Ovary (tissue), 9 donors: Measurements from ENCODE around the gene PDCD7. TPM values are rescaled to one million over a fixed set of nuclear protein-coding genes. Genes with fewer than 3 reads are reported as not detected.

Source experiments
- DNase-seq, 5 donors: peaks; one replicate each; pipeline ENCODE4 v3.0.0-alpha.2; 2019 to 2020
- H3K27ac ChIP-seq, 2 donors: fragments of 200-600 bp; one replicate each; pipeline versions ENCODE4 v1.5.1 to v1.8.0; 2019 to 2022
- H3K27me3 ChIP-seq: fragments of 200-600 bp; one replicate; pipeline ENCODE4 v1.8.0; 2022
- H3K36me3 ChIP-seq: fragments of 200-600 bp; sonication (generic); one replicate; pipeline ENCODE4 v1.5.1; 2019
- H3K4me1 ChIP-seq: one replicate; pipeline ENCODE4 v1.8.1; 2013; ENCODE audit warnings: mild to moderate bottlenecking, moderate library complexity; ENCODE audit not compliant: insufficient read depth
- H3K4me3 ChIP-seq: fragments of 200-600 bp; sonication (generic); one replicate; pipeline ENCODE4 v1.5.1; 2017
- H3K9me3 ChIP-seq, 2 donors: fragments of 200-600 bp in 1 of 2; sonication (generic) in 1 of 2; one replicate each; pipeline versions ENCODE4 v1.5.1 to v1.8.1; 2013 to 2019; ENCODE audit warnings: mild to moderate bottlenecking in 1 of 2, moderate library complexity in 1 of 2
- EP300 ChIP-seq: sonication (generic); formaldehyde crosslinking; IDR thresholded peaks from one replicate; pipeline ENCODE4 v1.6.1; 2017; ENCODE audit warnings: antibody characterized with exemption
- POLR2A ChIP-seq: fragments of 450-650 bp; IDR thresholded peaks from one replicate; pipeline ENCODE4 v1.6.1; 2017; ENCODE audit warnings: antibody characterized with exemption, mild to moderate bottlenecking, moderate library complexity
- WGBS, 3 donors: extraction: QIAGEN DNeasy Blood & Tissue Kit in 1 of 3; methylation state at CpG; one replicate each; pipeline versions ENCODE4 v1.1.5 to v1.1.7; 2013 to 2017; 5-methylcytosine and 5-hydroxymethylcytosine counted together
- intact Hi-C, 4 donors: fragments of 100-400 bp; cut with DNase I; formaldehyde crosslinking; loops; one replicate each; pipeline versions ENCODE4 v1.11.0 to v1.15.1; 2022 to 2023
- polyA plus RNA-seq, 2 donors: library from polyadenylated mRNA; stranded (reverse); fragments of 200-250 nt in 1 of 2; fragments of 350-450 nt in 1 of 2; fragmentation: Illumina TruSeq in 1 of 2; extraction: RNeasy Lipid Tissue Mini Kit (QIAGEN cat#74804) in 1 of 2; gene quantifications; one replicate each; pipeline ENCODE4 v1.2.3, GENCODE V29; 2013 to 2014
- total RNA-seq, 7 donors: library from RNA; depleted of rRNA in 2 of 7; stranded (reverse); fragments of >200 nt in 2 of 7; fragmentation: NEBNext Ultra II Directional in 3 of 7; extraction: Animal tissue kit (Norgen Biotek cat#: 25700) in 3 of 7; gene quantifications; one replicate each; pipeline versions ENCODE4 v1.1.0 to v1.2.4, GENCODE V29; 2016 to 2023
- TF ChIP-seq, protein P1 (sequence below), 3 donors: fragments of 450-650 bp in 2 of 3; fragments of 200-600 bp in 1 of 3; IDR thresholded peaks; one replicate each; pipeline versions ENCODE4 v1.5.1 to v1.8.0; 2016 to 2022; ENCODE audit warnings: antibody characterized with exemption in 3 of 3, mild to moderate bottlenecking in 1 of 3
- donor health status: DM: no; HTN: no; CAD: no; lungs with moderate emphysema.
- donor health status: DM: no; HTN: no; CAD: no.
- donor health status: Bipolar disorder and iron deficiency.
- donor health status: DM: yes; HTN: yes; CAD: no.
- donor health status: DM: no; HTN: no; CAD: no.
- donor health status: DM: yes; HTN: yes; CAD: no.

PDCD7 gene
- total and polyA plus RNA-seq, 9 donors = 16.4 to 41.1 (median 29.8) TPM

GRCh38 chr15:65115086-65115485, 18.5 kb downstream of the PDCD7 start, which contains the start of gene UBAP1L:
UBAP1L (minus strand) TSS chr15:65115200; CDS start chr15:65106215, 8,985 bp downstream.
- H3K9me3 ChIP-seq = no peaks in the 10 kb centered on the region
- WGBS, 3 donors = 51 to 74% (median 57%) methylated on average over 2 of the region's 2 CpGs
- no peaks in the 10 kb centered on the region for H3K27me3 ChIP-seq
- peaks cover 2% of the 10 kb centered on the region for H3K4me1 ChIP-seq
- H3K27ac ChIP-seq = no peak within 1 kb of the TSS
- no peak within 1 kb of the TSS for H3K4me3 ChIP-seq
- no peaks in the 10 kb centered on the region for H3K36me3 ChIP-seq
- no peak for DNase-seq
- no peak for TF ChIP-seq POLR2A
- no peak for TF ChIP-seq EP300
- TF ChIP-seq, protein P1, sequence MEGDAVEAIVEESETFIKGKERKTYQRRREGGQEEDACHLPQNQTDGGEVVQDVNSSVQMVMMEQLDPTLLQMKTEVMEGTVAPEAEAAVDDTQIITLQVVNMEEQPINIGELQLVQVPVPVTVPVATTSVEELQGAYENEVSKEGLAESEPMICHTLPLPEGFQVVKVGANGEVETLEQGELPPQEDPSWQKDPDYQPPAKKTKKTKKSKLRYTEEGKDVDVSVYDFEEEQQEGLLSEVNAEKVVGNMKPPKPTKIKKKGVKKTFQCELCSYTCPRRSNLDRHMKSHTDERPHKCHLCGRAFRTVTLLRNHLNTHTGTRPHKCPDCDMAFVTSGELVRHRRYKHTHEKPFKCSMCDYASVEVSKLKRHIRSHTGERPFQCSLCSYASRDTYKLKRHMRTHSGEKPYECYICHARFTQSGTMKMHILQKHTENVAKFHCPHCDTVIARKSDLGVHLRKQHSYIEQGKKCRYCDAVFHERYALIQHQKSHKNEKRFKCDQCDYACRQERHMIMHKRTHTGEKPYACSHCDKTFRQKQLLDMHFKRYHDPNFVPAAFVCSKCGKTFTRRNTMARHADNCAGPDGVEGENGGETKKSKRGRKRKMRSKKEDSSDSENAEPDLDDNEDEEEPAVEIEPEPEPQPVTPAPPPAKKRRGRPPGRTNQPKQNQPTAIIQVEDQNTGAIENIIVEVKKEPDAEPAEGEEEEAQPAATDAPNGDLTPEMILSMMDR (IDR thresholded peaks at IDR 0.05) = no peak
- intact Hi-C loops = no loop called here

- TF ChIP-seq, protein P1 (IDR thresholded peaks at IDR 0.05) = no peak
- TF ChIP-seq EP300 (no peak), POLR2A (no peak)
- intact Hi-C loops = no loop called here
- Histone ChIP-seq H3K9me3 (no peaks in the 10 kb centered on the region), H3K36me3 (no peaks in the 10 kb centered on the region), H3K27me3 (no peaks in the 10 kb centered on the region), H3K4me3 (no peak overlapping the region), H3K4me1 (peaks cover 2% of the 10 kb centered on the region), H3K27ac (no peak overlapping the region)
- peak in 1 of 5 donors; percentile 19 for DNase-seq
- WGBS, 3 donors = 25 to 47% (median 35%) methylated on average over 3 of the region's 3 CpGs
Observed at GRCh38 chr15:65110676-65111292, 22.8 kb downstream of the PDCD7 start.

DNA sequence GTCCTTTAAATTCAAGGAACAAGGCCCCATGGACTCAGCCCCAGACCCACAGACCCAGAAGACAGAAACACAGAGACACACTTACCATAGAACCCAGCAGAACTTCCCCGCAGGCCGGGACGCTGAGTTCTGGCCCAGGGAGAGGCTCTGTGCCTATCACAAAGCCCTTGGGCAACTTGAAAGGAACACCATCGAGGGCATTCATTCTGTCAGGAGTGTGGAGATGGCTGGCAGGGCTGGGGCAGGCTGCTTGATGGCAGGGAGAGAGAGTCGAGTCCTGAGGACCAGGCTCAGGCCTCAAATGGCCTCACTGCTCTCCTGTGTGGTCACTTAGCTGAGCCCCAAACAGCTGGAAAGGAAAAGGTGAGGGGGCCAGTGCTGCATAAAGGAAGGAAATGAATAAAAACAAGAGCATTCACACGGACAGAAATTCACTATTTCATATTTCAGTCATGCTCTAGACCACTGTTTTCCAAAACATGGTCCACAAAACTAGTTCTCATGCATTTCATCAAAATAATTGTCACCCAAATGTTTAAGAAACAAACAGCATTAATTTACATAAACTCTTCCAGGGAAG, 27.5 kb downstream of the PDCD7 start:
- WGBS, 3 donors = 70 to 77% (median 76%) methylated on average over 6 of the region's 6 CpGs
- no peaks in the 10 kb centered on the region for H3K27me3 ChIP-seq
- no peaks in the 10 kb centered on the region for H3K36me3 ChIP-seq
- no peak for DNase-seq
- TF ChIP-seq, protein P1 (IDR thresholded peaks at IDR 0.05) = no peak
- TF ChIP-seq EP300 (no peak), POLR2A (no peak)
- intact Hi-C loops = no loop called here
- no peaks in the 10 kb centered on the region for H3K4me1 ChIP-seq
- no peak overlapping the region for H3K27ac ChIP-seq
- H3K4me3 ChIP-seq = no peak overlapping the region
- no peaks in the 10 kb centered on the region for H3K9me3 ChIP-seq

DNA sequence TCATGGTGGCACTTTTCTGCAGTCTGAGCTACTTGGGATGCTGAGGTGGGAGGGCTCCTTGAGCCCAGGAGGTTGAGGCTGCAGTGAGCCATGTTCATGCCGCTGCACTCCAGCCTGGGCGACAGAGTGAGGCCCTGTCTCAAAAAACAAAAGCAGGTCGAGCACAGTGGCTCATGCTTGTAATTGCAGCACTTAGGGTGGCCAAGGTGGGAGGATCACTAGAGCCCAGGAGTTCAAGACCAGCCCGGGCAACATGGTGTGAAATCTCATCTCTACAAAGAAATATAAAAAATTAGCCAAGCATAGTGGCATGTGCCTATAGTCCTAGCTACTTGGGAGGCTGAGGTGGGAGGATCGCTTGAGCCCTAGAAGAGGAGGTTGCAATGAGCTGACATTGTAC, 28.6 kb downstream of the PDCD7 start:
- intact Hi-C loops = no loop called here
- DNase-seq = no peak
- TF ChIP-seq POLR2A (no peak), EP300 (no peak)
- TF ChIP-seq, protein P1 (IDR thresholded peaks at IDR 0.05) = no peak
- Histone ChIP-seq H3K9me3 (no peaks in the 10 kb centered on the region), H3K27ac (no peak overlapping the region), H3K4me1 (no peaks in the 10 kb centered on the region), H3K36me3 (no peaks in the 10 kb centered on the region), H3K4me3 (no peak overlapping the region), H3K27me3 (no peaks in the 10 kb centered on the region)
- WGBS, 3 donors = 85 to 94% (median 88%) methylated on average over 5 of the region's 5 CpGs
